ENCODE results near the gene CACNB2.

Gene CACNB2

DNA sequence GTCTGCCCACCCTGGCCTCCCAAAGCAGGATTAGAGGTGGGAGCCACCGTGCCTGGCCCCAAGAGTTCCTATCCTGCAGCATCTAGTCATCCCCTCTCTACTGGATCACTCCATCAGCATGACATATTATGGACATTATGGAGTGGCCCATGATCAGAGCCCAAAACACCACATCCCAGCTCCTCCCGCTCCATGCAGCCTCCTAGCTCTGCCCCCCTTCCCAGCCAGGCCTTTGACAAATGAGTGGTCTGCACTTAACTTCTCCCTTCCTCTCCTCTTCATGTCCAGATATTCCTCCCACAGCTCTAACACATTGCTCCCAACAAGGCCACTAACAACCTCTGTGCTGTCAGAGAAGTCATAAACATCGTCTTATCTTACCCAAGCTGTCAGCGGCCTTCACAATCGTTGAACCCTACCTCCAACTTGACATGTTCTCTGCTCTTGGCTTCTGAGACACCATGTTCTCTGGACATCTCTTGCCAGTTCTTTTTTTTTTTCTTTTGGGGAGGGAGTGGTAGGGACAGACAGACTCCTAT, 323.5 kb downstream of the CACNB2 start:
- Histone ChIP-seq H3K36me3 (no peaks in the 10 kb centered on the region), H3K4me3 (ENCODE audit: low read depth in 1 of 2, low read length in 1 of 2) (no peak overlapping the region), H3K27me3 (no peaks in the 10 kb centered on the region), H3K27ac (no peak overlapping the region), H3K9me3 (no peaks in the 10 kb centered on the region), H3K4me1 (ENCODE audit: control insufficient read depth in 1 of 2, insufficient read depth in 1 of 2, low read depth in 1 of 2, low read length in 1 of 2) (no peaks in the 10 kb centered on the region)
- TF ChIP-seq, protein P1, sequence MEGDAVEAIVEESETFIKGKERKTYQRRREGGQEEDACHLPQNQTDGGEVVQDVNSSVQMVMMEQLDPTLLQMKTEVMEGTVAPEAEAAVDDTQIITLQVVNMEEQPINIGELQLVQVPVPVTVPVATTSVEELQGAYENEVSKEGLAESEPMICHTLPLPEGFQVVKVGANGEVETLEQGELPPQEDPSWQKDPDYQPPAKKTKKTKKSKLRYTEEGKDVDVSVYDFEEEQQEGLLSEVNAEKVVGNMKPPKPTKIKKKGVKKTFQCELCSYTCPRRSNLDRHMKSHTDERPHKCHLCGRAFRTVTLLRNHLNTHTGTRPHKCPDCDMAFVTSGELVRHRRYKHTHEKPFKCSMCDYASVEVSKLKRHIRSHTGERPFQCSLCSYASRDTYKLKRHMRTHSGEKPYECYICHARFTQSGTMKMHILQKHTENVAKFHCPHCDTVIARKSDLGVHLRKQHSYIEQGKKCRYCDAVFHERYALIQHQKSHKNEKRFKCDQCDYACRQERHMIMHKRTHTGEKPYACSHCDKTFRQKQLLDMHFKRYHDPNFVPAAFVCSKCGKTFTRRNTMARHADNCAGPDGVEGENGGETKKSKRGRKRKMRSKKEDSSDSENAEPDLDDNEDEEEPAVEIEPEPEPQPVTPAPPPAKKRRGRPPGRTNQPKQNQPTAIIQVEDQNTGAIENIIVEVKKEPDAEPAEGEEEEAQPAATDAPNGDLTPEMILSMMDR (IDR thresholded peaks at IDR 0.05): no peak

DNA sequence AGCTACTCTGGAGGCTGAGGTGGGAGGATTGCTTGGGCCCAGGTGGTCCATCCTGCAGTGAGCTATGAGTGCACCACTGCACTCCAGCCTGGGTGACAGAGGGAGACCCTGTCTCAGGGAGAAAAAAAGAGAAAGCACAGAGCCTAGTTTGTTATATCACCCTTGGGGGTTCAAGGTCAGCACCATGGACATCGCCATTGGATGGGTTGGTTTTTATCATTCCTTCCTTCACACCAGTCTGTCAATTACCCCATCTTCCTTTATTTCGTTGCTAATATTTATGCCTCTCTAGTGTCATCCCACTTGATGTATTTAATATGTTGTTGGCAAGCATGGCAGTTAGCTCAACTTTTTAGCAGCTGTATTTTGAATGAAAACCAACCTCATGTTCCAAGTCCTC, 328.9 kb downstream of the CACNB2 start:
- TF ChIP-seq, protein P1 (IDR thresholded peaks at IDR 0.05): no peak
- no peaks in the 10 kb centered on the region for H3K4me1 ChIP-seq (ENCODE audit: control insufficient read depth in 1 of 2, insufficient read depth in 1 of 2, low read depth in 1 of 2, low read length in 1 of 2)
- H3K36me3 ChIP-seq: no peaks in the 10 kb centered on the region
- no peak overlapping the region for H3K4me3 ChIP-seq (ENCODE audit: low read depth in 1 of 2, low read length in 1 of 2)
- H3K27ac ChIP-seq: no peak overlapping the region
- H3K27me3 ChIP-seq: no peaks in the 10 kb centered on the region
- H3K9me3 ChIP-seq: no peaks in the 10 kb centered on the region

DNA sequence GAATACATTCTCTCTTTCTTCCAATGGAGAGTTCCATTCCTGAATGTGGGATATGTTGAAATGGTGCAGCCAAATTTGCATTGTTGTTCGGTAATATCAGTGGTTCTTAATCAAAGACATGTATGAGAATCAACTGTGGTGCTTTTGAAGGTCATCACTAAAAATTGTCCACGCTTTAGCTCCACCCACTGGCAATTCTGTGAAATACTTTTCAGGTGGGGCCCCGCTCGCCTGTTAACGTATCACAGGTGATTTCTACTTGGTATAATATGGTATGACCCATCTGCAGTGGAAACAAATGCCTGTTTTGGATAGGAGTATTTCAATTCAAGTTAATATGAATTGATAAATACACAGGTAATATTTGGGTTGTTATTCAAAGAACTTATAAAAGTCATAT, 332.8 kb downstream of the CACNB2 start:
- Histone ChIP-seq H3K27ac (no peak overlapping the region), H3K9me3 (no peaks in the 10 kb centered on the region), H3K4me3 (ENCODE audit: low read depth in 1 of 2, low read length in 1 of 2) (no peak overlapping the region), H3K4me1 (ENCODE audit: control insufficient read depth in 1 of 2, insufficient read depth in 1 of 2, low read depth in 1 of 2, low read length in 1 of 2) (no peaks in the 10 kb centered on the region), H3K27me3 (no peaks in the 10 kb centered on the region), H3K36me3 (no peaks in the 10 kb centered on the region)
- TF ChIP-seq, protein P1 (IDR thresholded peaks at IDR 0.05): no peak

- Histone ChIP-seq H3K27me3 (no peaks in the 10 kb centered on the region), H3K4me3 (ENCODE audit: low read depth in 1 of 2, low read length in 1 of 2) (no peak overlapping the region), H3K4me1 (ENCODE audit: control insufficient read depth in 1 of 2, insufficient read depth in 1 of 2, low read depth in 1 of 2, low read length in 1 of 2) (no peaks in the 10 kb centered on the region), H3K9me3 (no peaks in the 10 kb centered on the region), H3K36me3 (no peaks in the 10 kb centered on the region), H3K27ac (no peak overlapping the region)
- TF ChIP-seq, protein P1 (IDR thresholded peaks at IDR 0.05): no peak
These were observed 333.3 kb downstream of the CACNB2 start for GRCh38 chr10:18473424-18474117.

- TF ChIP-seq, protein P1 (IDR thresholded peaks at IDR 0.05): no peak
These were observed 333.9 kb downstream of the CACNB2 start for GRCh38 chr10:18474118-18474455.

More at GRCh38 chr10:18474118-18474455, 333.9 kb downstream of the CACNB2 start:
- Histone ChIP-seq H3K27me3 (no peaks in the 10 kb centered on the region), H3K27ac (no peak overlapping the region), H3K4me1 (ENCODE audit: control insufficient read depth in 1 of 2, insufficient read depth in 1 of 2, low read depth in 1 of 2, low read length in 1 of 2) (no peaks in the 10 kb centered on the region), H3K4me3 (ENCODE audit: low read depth in 1 of 2, low read length in 1 of 2) (no peak overlapping the region), H3K36me3 (no peaks in the 10 kb centered on the region), H3K9me3 (no peaks in the 10 kb centered on the region)
